NCI-H226 (cell line): ENCODE data around the gene MPC2.

Experiments used
- DNase-seq: peaks from one replicate; pipeline ENCODE4 v3.0.0-alpha.2; 2015

MPC2 gene

GRCh38 chr1:167936930-167937708, at the start of gene MPC2:
Gene MPC2 (minus strand): TSS chr1:167937072. CDS start chr1:167935841, 1,231 bp downstream.
- DNase-seq: peak; percentile 55

DNA sequence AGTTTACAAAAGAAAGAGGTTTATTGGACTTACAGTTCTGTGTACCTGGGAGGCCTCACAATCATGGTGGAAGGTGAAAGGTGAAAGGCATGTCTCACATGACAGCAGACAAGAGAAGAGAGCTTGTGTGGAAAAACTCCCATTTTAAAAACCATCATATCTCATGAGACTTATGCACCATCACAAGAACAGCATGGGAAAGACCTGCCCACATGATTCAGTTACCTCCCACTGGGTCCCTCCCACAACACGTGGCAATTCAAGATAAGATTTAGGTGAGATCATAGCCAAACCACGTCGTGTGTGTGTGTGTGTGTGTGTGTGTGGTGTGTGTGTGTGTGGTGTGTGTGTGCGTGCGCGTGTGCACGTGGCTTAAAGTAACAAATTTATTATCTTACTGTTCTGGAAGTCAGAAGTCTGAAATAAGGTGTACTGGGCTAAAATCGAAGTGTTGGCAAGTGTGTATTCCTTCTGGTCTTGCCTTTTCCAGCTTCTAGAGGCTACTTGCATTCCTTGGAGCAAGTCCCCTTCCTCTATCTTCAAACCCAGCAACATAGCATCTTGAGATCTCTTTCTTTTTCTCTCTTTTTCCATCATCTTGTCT, 48.1 kb upstream of the MPC2 start:
- peak; percentile 77 for DNase-seq

DNA sequence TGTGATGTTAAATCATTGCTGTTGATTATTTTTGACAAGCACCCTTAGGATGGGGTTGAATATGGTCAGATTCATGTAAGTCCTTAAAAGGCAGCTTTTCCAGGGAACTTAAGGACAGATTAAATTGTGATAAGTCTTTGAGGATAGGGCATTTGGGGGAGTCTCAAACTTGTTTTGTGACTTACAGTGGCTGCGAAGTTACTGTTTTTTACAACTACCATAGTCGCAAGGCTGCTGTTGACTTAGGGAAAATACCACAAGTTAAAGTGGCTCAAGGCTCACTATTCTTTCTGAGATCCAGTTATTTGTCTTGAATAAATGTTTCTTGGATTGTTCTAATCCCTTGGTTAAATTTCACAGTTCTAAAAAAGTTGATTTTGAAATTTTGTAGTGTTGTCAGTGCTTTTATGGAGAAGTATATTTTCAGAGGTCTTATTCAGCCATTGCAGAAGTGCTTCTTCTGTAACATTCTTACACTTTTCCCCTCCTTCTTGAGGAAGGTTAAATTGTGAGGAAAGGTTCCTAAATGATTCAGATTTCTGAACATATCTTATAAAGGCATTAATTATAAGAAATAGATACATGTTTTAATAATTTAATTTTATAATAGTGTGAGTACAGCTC, 47.0 kb upstream of the MPC2 start:
- DNase-seq: no peak

DNA sequence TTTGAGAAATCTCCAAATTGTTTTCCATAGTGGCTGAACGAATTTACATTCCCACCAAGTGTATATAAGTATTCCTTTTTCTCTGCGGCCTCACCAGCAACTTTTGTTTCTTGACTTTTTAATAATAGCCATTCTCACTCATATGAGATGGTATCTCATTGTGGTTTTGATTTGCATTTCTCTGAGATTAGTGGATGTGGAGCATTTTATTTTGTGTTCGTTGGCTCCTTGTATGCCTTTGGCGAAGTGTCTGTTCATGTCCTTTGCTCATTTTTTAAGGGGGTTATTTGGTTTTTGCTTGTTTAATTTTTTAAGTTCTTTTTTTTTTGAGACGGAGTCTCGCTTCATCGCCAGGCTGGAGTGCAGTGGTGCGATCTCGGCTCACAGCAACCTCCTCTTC, 45.1 kb upstream of the MPC2 start:
- DNase-seq: no peak

- no peak for DNase-seq
These were observed 40.4 kb upstream of the MPC2 start for GRCh38 chr1:167977245-167977644.

DNA sequence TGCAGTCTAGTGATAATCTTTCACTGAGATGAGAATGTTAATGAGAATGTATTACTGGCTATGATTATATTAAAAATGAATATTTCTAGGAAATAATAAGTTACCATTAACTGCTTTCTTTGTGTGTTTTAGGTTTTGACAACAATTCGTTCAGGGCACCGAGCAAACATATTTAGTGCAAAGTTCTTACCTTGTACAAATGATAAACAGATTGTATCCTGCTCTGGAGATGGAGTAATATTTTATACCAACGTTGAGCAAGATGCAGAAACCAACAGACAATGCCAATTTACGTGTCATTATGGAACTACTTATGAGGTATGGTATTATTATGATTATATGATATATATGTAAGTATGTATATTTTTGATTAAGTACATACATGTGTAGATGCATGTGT, 37.8 kb upstream of the MPC2 start:
- no peak for DNase-seq

DNA sequence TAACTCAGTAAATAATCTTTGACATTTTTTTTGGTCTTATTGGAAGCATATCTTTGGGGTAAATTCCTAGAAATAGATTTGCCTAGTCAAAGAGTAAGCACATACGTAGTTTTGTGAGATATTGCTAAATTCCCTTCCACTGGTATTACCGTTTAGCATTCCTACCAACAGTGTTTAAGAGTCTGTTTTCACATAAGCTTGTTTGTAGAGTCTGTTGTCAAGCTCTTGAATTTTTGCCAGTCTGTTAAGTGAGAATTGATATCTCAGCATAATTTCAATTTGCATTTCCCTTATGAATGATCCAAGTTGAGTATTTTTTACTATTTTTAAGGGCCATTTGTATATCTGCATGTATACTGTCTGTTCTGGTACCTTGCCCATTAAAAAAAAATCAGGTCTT, 37.0 kb upstream of the MPC2 start:
- DNase-seq: no peak

DNA sequence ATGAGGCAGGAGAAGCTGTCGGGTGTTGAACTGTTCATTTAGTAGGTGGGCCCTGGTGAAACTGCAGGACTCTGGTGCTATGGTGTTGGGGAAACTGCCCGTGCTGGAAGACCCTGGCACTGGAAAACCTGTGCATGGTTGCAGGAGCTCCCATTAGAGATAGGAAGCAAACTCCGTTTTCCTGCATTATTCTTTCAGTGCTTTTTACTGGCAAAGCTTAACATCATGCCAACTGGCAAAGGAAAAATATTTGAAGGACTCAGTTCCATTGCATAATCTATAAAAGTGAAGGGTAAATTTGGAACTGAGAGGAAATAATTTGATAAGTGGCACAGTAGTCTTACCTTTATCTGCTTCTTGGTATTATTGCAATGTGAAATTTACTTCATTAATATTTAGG, 31.7 kb upstream of the MPC2 start:
- no peak for DNase-seq

GRCh38 chr1:167966050-167966449, 29.2 kb upstream of the MPC2 start:
- DNase-seq: no peak

DNA sequence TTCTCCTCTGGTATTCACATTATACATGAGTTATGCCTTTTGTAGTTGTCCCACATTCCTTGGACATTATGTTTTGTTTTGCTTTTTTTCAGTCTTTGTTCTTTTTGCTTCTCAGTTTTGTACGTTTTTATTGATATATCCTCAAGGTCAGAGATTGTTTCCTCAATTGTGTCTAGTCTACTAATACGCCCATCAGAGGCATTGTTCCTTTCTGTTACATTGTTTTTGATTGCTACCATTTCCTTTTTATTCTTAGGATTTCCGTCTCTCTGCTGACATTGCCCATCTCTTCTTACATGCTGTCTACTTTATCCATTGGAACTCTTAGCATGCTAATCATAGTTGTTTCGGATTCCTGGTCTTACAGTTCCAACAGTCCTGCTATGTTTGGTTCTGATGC, 27.8 kb upstream of the MPC2 start:
- DNase-seq: no peak

DNA sequence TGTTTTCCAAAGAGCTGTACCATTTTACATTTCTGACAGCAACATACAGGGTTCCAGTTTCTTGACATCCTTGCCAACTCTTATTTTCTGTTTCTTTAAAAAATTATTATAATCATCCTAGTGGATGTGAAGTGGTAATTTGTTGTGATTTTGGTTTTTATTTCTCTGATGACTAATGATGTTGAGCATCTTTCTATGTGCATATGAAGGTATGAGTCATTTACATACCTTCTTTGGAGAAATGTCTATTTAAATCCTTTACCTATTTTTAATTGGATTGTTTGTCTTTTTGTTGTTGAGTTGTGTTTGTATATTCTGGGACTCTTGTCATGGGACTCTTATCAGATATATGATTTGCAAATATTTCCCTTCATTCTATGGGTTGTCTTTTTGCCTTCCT, 20.8 kb upstream of the MPC2 start:
- no peak for DNase-seq

DNA sequence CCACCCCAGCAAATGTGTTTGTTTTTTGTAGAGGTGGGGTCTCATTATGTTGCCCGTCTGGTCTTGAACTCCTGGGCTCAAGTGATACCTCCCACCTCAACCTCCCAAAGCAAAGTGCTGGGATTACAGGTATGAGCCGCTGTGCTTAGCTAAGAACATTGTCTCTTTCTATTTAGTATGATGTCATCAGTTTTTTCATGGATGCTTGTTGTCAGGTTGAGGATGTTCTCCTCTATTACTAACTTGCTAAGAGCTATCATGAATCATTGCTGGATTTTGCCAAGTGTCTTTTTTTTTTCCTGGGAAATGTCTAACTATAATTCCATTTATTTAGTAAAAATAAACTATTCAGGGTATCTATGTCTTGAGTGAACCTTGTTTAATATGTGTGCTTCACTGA, 19.0 kb upstream of the MPC2 start:
- no peak for DNase-seq

- no peak for DNase-seq
These were observed 13.7 kb upstream of the MPC2 start for GRCh38 chr1:167950569-167950968.

DNA sequence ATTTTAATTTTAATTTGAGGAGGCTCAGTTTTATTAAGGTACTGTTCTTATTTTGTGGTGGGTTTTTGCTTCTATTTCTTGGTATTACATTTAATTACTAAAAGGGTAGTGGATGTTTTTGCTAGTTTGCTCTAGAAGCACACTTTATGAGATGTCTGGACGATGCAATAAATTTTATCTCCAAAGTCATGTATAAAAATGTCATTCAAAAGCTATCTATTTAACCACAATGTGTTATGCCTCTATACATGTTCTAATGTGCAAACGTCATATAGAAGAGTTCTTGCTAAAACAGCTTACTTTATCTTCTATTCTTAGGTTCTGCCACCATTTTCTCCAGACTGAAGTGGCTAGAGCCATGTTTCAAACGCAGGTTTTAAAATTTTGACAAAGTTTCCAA, 12.9 kb upstream of the MPC2 start:
- no peak for DNase-seq

DNA sequence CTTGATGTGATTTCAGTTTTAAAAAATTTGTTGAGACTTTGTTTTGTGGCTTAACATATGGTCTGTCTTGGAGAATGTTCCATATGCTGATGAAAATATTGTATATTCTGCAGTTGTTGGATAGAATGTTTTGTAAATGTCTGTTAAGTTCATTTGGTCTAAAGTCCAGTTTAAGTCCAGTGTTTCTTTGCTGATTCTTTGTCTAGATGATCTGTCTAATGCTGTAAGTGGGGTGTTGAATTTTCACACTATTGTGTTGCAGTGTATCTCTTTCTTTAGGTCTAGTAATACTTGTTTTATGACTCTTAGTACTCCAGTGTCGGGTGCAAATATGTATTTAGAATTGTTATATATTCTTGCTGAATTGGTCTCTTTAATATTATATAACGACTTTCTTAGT, 10.9 kb upstream of the MPC2 start:
- DNase-seq: no peak

- DNase-seq: no peak
These were observed 6.7 kb upstream of the MPC2 start for GRCh38 chr1:167943541-167943940.

DNA sequence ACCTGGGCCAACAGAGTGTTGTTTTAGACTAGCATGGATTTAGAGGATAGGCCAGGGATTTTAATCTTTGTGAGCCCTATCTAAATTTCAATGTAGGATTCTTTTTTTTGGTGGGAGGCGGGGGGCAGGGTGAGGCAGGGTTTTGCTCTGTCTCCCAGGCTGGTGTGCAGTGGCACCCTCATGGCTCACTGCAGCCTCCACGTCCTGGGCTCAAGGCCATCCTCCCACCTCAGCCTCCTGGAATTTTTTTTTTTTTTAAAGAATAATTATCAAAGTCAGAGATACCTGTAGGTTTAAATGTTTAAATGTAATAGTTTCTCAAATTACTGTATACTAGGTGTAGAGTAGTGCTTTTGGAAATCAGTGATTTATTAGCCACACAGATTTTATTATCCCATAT, 3.4 kb upstream of the MPC2 start:
- DNase-seq: no peak

GRCh38 chr1:167938080-167938636, 1.3 kb upstream of the MPC2 start:
- no peak for DNase-seq

GRCh38 chr1:167937709-167938010, 788 bp upstream of the MPC2 start:
- no peak for DNase-seq

DNA sequence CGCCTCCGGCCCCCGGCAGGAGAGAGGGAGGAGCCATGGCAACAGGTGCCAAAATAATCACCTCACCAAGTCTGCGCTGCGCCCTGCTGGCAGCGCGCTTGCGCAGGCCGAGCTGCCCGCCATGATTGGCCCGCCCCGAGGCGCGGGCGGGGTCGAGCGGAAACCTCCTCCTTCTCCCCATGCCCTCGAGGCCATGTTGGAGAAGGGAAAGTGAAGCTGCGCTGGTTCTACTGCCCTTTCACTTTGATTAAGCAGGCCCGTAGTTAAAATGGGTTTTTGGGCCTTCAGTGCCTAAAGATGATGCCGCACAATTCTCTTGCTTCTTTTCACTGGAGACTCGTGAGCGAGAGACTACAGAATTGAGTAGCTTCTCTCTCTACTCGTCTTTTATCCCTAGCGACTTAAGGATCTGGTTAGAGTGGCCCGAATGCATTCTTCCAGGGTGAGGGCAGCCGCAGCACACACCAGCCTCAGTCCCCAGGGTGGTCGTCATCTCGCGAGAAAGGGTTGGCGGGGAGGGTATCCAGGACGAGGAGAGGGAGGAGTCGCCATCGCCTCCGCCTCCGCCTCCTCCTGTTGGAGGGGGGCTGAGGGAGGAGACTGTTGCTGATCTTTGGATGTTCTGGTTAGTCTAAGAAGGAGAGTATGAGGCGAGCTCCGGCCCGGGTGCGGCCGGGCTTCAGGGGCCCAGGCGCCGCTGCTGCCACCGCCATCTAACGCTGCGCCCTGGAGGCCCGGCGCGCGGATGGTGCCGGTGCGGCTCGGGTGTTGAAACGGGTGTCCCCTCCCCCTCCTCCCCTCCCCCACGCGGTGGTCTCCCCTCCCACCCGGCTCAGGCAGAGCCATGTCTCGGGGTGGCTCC, 573 bp downstream of the MPC2 start, which contains the start of gene DCAF6:
DCAF6 (plus strand) TSS at position 616 of the 862 bp plus-strand sequence; CDS start at position 845, 229 bp downstream.
- DNase-seq: peak; percentile 93

- DNase-seq: peak; percentile 29
These were observed 1.4 kb downstream of the MPC2 start for GRCh38 chr1:167935216-167936067.
